Muscle of back (tissue), 13 donors: ENCODE data around the gene XK. TPM values are rescaled to one million over a fixed set of nuclear protein-coding genes. Genes with fewer than 3 reads are reported as not detected.
"Not testable (repeated sequence)": the region's sequence is repeated elsewhere in the genome, so short reads cannot be mapped to it uniquely, and the experiment has no call there.

ENCODE experiments used
- DNase-seq, 3 donors: peaks; one replicate each; pipeline versions ENCODE4 v3.0.0 to v3.0.0-alpha.2; 2013
- long read RNA-seq, 9 donors: transcript quantifications; one replicate each; lab custom pipeline, GENCODE V29; 2026
- polyA plus RNA-seq, 10 donors: library from polyadenylated mRNA; unstranded; fragments of 120-200 nt; gene quantifications; one replicate each; pipeline ENCODE4 v1.2.1, GENCODE V29; 2013; ENCODE audit not compliant: insufficient read length in 10 of 10

XK gene, protein sequence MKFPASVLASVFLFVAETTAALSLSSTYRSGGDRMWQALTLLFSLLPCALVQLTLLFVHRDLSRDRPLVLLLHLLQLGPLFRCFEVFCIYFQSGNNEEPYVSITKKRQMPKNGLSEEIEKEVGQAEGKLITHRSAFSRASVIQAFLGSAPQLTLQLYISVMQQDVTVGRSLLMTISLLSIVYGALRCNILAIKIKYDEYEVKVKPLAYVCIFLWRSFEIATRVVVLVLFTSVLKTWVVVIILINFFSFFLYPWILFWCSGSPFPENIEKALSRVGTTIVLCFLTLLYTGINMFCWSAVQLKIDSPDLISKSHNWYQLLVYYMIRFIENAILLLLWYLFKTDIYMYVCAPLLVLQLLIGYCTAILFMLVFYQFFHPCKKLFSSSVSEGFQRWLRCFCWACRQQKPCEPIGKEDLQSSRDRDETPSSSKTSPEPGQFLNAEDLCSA
- polyA plus RNA-seq, result 10 to 100 TPM in 3 of 10 donors, 1 to 10 TPM in 7; 4.4 to 11.9 (median 7.6) TPM
- long read RNA-seq, donor 1, full-length matches to known transcripts, result 2 of 2 reads
- long read RNA-seq, donor 1, partial matches to known transcripts, result 0 of 2 reads
- long read RNA-seq, donor 1, other reads (novel, unspliced or antisense), result 0 of 2 reads
- long read RNA-seq, donor 2, full-length matches to known transcripts, result 4 of 4 reads
- long read RNA-seq, donor 2, partial matches to known transcripts, result 0 of 4 reads
- long read RNA-seq, donor 2, other reads (novel, unspliced or antisense), result 0 of 4 reads
- long read RNA-seq, donor 3, result 0 reads
- long read RNA-seq, donor 4, full-length matches to known transcripts, result 2 of 2 reads
- long read RNA-seq, donor 4, partial matches to known transcripts, result 0 of 2 reads
- long read RNA-seq, donor 4, other reads (novel, unspliced or antisense), result 0 of 2 reads
- long read RNA-seq, donor 5, result 0 reads
- long read RNA-seq, donor 6, full-length matches to known transcripts, result 1 of 1 reads
- long read RNA-seq, donor 6, partial matches to known transcripts, result 0 of 1 reads
- long read RNA-seq, donor 6, other reads (novel, unspliced or antisense), result 0 of 1 reads
- long read RNA-seq, donor 7, full-length matches to known transcripts, result 1 of 1 reads
- long read RNA-seq, donor 7, partial matches to known transcripts, result 0 of 1 reads
- long read RNA-seq, donor 7, other reads (novel, unspliced or antisense), result 0 of 1 reads
- long read RNA-seq, donor 8, result 0 reads
- long read RNA-seq, donor 9, result 0 reads

DNA sequence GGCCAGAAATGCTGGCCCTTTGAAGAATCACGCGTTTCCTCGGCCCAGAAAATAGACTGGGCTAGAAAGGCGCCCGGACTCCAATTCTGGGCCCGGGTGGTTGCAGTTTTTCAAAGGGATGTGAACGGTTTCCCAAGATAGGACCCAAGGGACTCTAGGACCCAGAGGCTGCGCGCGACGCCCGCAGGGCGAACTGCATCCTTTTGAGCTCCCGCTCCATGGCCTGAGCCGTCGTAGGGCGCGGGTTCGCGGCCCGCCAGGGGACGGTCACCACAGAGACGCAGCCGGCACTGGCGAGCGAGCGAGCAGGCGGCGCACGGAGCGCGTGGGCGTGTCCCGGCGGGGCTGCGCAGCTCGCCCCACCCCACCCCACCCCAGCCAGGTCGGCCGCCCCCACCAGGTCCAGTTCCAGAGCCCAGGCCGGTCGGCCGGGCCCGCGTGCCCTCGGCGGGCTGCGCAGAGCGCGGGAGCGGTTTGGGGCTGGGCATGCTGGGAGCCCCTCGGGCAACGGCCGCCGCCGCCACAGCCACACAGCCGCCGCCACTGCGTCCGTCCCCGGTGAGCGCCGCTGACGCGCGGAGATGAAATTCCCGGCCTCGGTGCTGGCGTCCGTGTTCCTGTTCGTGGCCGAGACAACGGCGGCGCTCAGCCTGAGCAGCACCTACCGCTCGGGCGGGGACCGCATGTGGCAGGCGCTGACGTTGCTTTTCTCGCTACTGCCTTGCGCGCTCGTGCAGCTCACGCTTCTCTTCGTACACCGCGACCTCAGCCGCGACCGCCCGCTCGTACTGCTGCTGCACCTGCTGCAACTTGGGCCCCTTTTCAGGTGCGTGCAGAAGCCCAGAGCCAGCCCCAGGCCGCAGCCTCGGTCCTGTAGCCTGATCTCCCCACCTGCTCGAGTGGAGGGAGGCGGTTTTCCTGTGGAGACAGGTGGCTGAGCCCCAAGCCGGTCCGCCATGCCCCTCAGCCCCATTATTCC lies at the start of gene XK:
Gene XK (plus strand): TSS at position 411 of the 979 bp plus-strand sequence. CDS start 171 bp downstream, at position 582.
- peak in 2 of 3 donors; percentile 21 to 51 for DNase-seq

DNA sequence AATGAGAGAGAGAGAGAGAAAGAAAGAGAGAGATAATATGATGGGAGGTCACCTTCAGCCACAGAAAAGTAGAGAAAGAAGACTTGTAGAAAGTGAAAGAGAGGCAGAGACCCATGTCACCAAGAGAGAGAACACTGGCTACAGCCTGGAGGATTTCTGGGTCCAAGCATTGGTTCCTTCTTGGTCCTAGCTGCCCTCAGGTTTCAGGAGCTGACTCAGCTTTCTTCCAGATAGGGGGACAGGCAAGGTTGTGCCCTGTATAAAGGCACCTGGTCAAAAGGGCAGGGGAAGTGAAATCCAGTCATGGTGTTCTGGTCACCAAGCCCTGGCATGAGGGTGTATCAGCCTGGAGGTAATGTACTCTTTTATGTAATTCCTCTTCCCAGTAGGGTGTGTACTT lies 47.5 kb upstream of the XK start:
- no peak for DNase-seq

DNA sequence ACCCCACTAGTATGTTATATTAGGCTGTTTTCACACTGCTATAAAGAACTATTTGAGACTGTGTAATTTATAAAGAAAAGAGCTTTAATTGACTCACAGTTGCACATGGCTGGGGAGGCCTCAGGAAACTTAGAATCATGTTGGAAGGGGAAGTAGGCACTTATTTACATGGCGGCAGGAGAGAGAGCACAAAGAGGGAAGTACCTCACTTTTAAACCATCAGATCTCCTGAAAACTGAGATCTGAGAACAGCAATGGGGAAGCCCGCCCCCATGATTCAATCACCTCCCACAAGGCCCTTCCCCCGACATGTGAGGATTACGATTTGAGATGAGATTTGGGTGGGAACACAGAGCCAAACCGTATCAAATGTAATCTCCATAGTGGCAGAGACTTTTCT lies 45.4 kb upstream of the XK start:
- no peak for DNase-seq

DNA sequence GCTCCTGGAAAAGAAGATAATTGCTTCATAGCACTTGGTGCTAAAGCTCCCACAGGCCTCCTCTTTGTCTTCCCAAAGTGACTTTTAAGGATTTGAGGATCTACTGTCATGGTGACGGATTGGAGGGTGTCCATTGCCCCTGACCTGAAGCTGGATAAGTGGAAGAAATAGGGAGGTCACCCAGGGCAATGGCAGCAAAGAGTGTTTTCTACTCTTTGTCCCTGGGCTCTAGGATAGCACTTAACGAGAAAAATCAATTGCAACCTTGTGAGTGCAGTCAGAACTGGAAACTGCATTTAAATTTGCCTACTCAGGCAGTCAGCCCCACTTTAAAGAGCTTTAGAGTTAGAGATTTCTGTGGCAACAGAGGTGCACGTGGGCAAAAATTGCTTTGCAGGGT lies 43.7 kb upstream of the XK start:
- DNase-seq, result no peak

DNA sequence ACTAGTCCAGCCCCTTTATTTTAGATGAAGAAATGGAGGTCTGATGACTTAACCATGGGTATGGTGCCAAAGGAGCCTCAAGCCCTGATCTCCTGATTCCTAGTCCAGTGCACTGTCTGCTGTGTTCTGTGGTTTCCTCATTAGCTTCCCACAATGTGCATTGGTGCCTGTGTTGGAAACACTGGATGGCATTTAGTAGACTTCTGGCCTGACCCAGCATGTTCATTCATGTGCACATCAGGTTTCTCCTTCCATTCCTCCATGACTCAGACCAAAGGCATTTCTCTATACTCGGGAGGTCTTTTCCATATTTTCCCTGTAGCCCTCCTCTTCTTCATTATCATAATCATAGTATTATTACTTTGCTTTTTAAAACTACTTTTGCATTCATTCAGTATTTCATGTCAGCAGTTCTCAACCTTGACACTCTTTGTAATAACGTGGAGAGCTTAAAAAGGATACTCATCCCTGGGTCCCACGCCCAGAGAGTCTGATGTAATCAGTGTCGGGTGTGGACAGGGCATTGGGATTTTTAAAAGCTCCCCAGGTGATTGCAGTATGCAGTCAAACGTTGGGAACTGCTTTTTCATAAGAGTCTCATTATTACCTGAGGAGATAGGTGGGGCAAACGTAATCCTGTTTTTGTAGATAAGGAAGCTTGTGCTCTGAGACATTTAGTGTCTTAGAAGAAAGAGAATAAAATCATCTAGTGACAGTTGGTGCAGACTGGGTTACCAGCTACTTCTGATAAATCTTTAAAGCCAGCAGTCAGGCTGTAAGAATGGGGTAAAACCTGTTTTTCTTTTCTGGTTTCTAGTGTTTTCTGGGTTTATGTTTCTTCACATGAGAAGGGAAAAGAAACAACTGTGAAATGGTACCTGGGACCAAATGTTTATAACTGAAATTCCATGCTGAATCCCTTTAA lies 40.9 kb upstream of the XK start:
- no peak for DNase-seq

DNA sequence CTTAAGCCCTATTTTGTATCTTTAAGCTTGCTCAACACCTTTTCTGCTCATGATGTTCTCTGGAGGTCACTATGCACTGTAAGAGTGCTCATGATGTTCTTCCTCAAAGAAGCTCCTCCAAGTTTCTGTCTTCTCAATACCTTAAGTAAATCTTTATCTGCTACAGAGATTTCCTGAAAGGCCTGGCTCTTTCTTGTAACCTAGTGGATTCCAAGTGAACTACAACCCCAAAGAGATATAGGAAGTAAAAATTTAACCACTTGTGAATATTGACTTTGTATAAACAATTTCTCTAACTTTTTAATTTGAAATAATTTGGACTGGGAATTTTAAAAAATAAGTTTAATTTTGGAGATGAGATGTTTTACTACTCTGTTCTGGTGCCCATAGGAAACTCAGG lies 39.3 kb upstream of the XK start:
- DNase-seq, result no peak

DNA sequence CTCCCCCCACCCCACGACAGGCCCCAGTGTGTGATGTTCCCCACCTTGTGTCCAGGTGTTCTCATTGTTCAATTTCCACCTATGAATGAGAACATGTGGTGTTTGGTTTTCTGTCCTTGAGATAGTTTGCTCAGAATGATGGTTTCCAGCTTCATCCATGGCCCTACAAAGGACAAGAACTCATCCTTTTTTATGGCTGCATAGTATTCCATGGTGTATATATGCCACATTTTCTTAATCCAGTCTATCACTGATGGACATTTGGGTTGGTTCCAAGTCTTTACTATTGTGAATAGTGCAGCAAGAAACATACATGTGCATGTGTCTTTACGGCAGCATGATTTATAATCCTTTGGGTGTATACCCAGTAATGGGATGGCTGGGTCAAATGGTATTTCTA lies 34.7 kb upstream of the XK start:
- DNase-seq, result not testable (repeated sequence)

DNA sequence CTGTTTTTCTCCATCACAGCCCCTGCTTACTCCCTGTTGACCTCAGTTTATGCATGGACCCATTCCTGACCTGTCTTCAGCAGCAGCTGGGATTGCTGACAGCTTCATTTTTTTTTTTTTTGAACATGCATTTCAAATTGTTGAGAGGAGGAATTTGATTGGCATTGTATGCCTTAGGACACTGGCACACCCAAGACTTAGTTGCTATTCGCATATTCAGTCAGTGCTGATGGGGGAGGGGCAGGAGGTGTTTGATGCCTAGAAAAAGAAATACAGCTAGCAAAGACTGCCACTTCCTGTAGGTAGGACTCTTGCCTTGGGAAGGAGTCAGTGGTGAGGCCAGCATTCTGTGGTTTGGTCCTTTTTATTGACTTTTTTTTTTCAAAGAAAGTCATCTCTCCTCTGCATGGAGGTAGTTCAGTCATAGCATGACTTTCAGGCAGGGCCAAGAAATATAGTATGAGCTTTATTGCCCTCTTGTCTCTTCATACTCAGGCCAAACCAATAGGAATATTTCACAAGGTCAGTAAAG lies 33.6 kb upstream of the XK start:
- no peak for DNase-seq

DNA sequence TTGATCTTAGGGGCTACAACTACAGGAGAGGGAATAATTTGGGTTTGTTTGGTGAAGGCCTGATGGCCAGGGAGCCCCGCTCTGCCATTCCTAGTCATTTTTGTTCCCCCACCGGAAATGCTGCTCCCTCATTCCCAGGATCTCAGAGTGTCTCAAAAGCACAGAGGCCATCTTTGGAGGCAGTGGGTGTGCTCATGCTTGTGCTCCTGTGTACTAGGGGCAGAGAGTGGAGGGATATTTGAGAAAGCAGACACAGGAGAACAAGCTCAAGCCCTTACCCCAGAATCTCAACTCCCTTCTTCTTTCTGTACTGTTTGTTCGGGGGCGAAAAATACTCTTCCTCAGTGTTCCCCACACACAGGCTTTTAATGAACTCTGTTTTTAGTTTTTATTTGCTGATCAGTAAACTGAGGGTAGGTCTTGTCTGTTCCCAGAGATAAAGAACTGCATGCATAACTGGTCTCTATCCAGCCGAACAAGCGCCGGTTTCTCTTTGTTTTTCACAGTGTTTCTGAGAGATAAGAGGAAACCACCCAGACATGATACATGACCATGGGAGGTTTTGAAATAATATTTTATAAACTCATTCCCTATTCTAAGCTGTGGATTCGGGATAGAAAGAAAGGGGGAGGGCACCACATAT lies 32.9 kb upstream of the XK start:
- DNase-seq, result no peak

DNA sequence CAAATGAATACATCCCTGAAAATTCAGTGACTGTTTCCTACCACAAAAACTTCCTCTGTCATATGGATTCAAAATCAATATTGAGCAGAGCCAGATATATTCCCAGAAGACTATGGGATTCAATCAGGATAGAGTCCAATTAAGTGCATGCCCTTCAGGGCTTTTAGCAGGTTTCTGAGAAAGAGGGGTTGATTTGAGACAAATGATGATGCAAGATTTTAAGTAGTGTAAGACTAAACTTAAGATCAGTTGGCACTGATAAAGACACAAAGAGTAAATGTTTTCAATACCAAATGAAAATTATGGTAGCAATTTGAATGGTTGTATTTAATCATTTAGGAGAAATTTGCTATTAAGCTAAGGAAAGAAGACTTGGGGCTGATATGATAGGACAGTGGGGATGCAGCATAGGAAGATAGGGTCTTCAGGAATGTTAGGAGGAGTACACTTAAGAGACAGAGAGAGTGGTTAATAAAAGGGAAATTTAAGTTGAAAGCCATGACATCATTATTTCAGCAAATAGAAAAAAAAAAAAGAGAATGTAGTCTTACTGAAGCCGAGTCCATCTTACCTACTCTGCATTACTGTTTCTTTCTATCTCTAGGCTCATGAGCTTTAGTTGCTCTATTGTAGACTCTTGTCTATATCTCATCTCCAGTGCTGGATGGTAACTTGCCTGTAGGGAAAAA lies 32.0 kb upstream of the XK start:
- DNase-seq, result no peak

DNA sequence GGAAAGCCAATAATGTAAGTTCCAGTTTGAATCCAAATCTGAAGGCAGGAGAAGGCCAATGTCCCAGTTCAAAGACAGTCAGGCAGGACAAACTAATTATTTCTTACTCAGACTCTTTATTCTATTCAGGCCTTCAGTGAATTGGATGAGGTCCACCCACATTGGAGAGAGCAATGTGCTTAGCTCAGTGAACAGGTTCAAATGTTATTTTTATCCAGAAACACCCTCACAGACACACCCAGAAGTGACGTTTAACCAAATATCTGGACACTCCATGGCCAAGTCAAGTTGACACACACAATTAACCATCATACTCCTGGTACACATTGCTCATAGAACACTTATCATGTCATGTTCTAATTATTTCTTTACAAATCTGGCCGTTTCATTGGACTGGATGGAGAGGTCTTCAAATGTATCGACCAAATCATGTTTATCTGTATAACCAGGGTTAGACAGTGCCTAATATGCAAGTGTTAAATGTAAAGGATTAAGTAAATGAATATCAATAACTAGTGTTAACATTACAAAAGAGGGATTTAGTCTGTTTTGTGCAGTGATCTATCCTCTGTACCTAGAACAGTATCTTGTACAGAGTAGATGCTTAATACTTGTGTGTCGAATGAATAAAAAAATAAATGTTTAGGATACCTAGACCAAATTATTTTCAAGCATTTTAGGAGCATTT lies 27.1 kb upstream of the XK start:
- no peak for DNase-seq

DNA sequence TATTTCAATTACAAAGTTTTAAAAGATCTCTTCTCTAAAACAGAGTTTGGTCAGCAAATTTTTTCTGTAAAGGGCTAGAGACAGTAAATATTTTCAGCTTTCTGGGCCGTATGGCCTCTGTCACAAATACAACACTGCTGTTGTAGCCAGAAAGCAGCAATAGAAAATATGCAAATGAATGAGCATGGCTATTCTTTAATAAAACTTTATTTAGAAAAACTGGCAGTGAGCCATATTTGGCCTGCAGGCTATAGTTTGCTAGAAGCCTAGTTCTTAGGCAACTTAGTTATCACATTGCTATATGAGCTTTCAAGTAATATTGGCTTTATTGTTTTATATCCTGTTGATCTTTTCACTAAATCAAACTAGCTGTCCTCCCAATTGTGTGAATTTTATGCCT lies 26.5 kb upstream of the XK start:
- no peak for DNase-seq

DNA sequence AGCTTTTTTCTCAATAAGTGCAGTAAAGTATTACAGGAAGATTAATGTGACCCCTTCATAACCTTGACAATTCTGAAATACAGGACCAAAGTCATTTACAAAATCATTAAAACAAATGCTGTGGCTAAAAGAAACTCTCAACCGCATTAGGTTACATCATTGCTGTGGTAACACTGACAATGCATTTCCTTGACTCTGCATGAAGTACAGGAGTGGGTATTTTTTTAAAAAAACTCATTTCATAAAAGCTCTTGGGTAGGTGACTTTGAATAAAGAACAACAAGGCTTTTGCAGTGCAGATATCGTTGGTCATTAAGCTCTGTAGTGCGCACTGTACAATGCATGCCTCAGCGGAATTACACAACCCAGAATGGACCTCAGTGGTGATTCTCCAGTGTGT lies 23.4 kb upstream of the XK start:
- DNase-seq, result no peak

DNA sequence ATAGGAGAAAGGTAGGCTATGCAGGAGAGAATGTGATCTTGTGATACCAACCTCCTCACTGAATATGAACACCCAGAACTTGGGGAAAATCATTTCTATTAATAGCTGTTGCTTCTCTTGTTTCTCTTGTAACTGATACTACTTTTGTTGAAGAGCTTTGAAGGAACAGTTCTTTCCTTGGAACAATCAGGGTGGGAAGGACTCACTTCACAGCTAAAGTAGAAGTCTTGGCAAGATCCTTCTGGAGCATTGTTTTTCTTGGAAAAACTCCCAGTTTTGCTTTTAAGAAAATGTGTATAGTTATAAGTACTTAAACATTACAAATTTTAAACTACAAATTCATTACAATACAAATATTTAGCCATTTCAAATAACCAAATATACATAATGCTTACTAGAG lies 19.1 kb upstream of the XK start:
- DNase-seq, result peak in 1 of 3 donors; percentile 28

DNA sequence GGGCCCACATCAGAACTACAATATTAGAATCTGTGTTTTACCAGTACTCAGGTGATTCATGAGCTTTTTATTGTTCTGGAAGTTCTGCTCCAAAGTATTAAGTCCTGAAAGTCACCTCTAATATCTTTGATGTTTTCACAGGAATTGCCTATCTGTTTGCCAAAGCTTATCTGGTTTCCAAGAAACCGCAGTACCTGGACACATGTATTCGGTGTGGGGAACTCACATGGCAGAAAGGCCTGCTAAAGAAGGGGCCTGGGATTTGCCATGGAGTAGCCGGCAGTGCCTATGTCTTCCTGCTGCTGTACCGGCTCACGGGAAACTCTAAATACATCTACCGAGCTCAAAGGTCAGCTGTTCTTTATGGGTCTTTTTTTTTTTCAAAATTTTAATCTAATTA lies 18.4 kb upstream of the XK start:
- DNase-seq, result no peak

DNA sequence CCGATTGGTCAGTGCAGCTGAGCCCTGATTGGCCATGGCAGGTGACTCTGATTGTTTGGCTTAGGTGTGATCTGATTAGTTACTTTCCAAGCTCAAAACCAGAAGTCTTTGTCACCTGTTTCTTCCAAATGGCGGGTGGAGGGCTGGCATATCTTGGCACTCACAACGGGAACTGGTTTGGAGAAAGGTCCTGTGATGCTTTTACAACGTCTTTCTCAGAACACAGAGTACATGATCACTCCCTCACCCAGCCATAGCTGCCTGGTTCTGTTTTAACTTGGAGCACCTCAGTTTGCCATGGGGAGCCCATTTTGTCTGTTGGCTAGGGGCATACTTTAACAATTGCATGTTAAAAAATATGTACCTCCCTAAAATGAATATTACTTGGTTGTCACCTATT lies 13.0 kb upstream of the XK start:
- no peak for DNase-seq

DNA sequence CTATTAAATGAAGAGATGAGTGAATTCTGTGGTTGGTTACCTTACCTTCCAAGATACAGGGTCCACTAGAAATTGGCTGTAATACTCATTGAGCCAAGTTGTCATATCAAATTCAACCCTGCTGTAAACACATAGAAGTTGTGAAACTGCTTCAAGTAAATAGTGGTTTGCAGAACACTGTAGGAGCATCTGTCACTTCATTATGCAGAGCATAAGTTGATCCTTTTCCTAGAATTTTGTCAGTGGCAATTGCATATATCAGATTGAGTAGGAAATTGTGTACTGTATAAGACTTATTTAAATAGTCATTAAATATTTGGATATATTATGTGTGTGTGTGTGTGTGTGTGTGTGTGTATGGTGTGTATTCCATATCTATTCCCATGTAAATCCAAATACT lies 8.8 kb upstream of the XK start:
- no peak for DNase-seq

DNA sequence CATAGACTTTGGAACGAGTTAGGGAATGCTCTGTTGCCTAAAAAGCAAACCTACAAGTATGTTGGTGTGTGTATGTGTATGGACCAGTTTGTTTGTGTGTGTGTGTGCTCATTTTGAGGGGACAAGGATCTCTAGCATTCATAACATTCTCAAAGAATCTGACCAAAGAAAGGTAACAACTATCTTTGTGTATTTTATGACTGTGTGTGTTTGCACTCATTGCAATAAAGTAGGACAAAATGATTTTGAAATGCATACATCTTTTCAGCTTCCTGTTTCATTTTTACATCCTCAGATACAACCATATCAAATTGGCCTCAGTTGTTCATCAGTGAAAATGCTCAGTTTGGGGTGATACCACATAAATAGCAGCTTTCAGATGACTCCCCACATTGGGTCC lies 8.3 kb upstream of the XK start:
- DNase-seq, result no peak
